HepG2 (cell line): Measurements from ENCODE around the gene NOVA2.

Source experiments
- JUND ChIP-seq: sonication (generic); formaldehyde crosslinking; IDR thresholded peaks from 2 replicates; pipeline ENCODE4 v1.8.0; 2022; ENCODE audit warnings: mild to moderate bottlenecking, missing genetic modification reagents
- MAZ ChIP-seq, 2 experiments: sonication (generic) in 1 of 2; formaldehyde crosslinking in 1 of 2; IDR thresholded peaks; 2 replicates each; pipeline versions ENCODE4 v1.5.0 to v1.6.1; 2012 to 2020; ENCODE audit warnings: low read depth in 2 of 2, mild to moderate bottlenecking in 2 of 2, borderline replicate concordance in 1 of 2, improper control_type of control experiment in 1 of 2, low read length in 1 of 2, missing genetic modification reagents in 1 of 2, moderate library complexity in 1 of 2
- PATZ1 ChIP-seq: sonication (generic); formaldehyde crosslinking; IDR thresholded peaks from 2 replicates; pipeline ENCODE4 v1.4.0; 2020; ENCODE audit warnings: missing genetic modification reagents
- POLR2A ChIP-seq, 2 experiments: IDR thresholded peaks; 2 replicates each; pipeline ENCODE4 v1.6.1; 2011; ENCODE audit warnings: low read depth in 2 of 2, low read length in 2 of 2, mild to moderate bottlenecking in 1 of 2, moderate library complexity in 1 of 2; ENCODE audit not compliant: insufficient read depth in 1 of 2
- ZNF274 ChIP-seq: sonication (generic); formaldehyde crosslinking; IDR thresholded peaks from 2 replicates; pipeline ENCODE4 v1.5.1; 2020; ENCODE audit warnings: mild to moderate bottlenecking, missing genetic modification reagents
- ZNF282 ChIP-seq: fragments of 450-650 bp; IDR thresholded peaks from 2 replicates; pipeline ENCODE4 v1.6.1; 2018; ENCODE audit not compliant: partially characterized antibody

DNA sequence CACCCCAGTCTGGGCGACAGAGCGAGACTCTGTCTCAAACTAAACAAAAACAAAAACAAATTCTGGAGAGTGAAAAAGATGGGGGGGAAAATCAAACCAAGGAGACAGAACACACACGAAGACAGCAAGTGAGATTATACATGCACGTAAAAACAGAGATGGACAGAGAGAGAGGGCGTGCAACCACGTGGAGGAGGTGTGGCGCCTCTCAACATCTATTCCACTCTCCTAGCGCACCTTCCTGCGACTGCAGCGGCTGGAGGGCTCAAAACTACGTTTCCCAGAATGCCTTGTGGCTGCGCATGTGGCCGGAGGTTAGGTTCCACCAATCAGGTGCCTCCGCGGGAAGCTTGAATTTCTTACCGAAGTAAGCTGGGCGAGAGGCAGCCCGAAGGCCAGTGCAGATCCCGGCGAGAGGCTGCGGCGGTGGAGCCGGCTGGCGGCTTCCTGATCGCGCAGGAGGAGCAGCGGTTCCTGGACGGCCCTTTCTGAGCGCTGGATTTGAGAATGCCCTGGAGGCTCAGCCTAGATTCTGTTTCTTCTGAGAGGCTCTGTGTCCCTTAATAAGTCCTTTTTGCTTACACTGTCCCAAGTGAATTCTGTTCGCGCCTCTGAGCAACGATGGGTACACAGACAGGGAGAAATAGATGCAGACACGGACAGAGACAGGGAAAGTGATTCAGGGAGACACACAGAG is 46.0 kb downstream of the NOVA2 start:
- TF ChIP-seq ZNF282 (no peak), POLR2A (IDR thresholded peaks at IDR 0.05; ENCODE audit: insufficient read depth in 1 of 2, low read depth in 2 of 2, low read length in 2 of 2) (peak; percentile 22 to 66; a peak in 2 of 4 replicates), MAZ (IDR thresholded peaks at IDR 0.05; ENCODE audit: borderline replicate concordance, low read depth, low read length) (no peak), MAZ (CRISPR knock-in tag; IDR thresholded peaks at IDR 0.05; ENCODE audit: low read depth) (no peak), PATZ1 (CRISPR knock-in tag) (no peak), JUND (CRISPR knock-in tag) (no peak), ZNF274 (CRISPR knock-in tag) (no peak)
